Testis (tissue), 2 donors: Measurements from ENCODE around the gene MAP3K14.

Source experiments
- POLR2A ChIP-seq: fragments of 450-650 bp; IDR thresholded peaks from one replicate; pipeline ENCODE4 v1.6.1; 2017; ENCODE audit warnings: antibody characterized with exemption, mild to moderate bottlenecking, moderate library complexity
- TF ChIP-seq, protein P1 (sequence below), 3 experiments: fragments of 450-650 bp in 2 of 3; fragments of 200-600 bp in 1 of 3; sonication (generic) in 1 of 3; IDR thresholded peaks; one replicate each; pipeline ENCODE4 v1.5.1; 2016 to 2019; ENCODE audit warnings: antibody characterized with exemption in 3 of 3, mild to moderate bottlenecking in 2 of 3, moderate library complexity in 1 of 3

DNA sequence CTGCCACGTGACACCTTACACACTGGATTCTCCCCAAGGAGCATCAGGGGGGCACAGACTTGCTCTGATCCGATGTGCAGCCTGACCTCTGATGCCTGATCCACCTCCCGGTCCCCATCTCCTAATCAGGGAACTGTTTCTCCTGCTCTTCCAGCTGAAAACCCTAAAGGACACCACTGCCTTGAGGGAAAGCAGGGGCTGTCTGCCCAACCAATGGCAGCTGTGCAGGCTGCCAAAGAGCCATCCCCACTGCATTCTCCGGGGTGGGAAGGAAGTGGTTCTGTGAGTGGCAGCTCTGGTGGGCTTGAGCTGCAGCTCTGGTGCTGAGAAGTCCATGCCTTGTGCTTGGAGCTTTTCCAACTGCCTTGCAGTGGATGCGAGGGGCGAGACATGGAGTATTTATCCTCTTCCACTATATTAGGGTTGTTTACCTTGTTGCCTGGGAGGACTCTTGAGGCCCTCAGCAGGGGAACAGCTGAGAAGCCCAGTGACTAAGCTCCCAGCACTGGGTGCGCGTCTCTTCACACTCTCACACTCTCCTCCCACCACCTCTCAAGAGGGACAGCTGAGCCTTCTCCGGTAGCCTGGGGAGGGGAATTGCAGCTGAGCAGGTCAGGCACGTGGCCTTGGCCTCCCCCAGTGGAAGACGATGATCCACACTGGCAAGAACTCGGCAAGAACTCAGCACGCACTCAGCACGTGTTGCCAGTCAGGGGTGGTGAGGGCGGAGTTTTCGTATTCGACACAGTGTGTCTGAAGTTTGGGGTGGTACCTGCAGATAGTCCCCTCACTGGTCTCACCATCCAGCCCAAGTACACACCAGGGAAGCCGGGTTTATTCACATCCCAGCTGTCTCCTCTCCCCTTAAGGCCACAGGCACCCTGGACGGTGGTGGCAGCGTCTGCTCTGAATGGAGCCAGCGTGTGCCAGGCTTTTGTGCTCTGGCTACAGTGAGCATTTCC is 33.9 kb downstream of the MAP3K14 start:
- TF ChIP-seq, protein P1, sequence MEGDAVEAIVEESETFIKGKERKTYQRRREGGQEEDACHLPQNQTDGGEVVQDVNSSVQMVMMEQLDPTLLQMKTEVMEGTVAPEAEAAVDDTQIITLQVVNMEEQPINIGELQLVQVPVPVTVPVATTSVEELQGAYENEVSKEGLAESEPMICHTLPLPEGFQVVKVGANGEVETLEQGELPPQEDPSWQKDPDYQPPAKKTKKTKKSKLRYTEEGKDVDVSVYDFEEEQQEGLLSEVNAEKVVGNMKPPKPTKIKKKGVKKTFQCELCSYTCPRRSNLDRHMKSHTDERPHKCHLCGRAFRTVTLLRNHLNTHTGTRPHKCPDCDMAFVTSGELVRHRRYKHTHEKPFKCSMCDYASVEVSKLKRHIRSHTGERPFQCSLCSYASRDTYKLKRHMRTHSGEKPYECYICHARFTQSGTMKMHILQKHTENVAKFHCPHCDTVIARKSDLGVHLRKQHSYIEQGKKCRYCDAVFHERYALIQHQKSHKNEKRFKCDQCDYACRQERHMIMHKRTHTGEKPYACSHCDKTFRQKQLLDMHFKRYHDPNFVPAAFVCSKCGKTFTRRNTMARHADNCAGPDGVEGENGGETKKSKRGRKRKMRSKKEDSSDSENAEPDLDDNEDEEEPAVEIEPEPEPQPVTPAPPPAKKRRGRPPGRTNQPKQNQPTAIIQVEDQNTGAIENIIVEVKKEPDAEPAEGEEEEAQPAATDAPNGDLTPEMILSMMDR (IDR thresholded peaks at IDR 0.05), result no peak
- no peak for TF ChIP-seq POLR2A
